GM21390 (cell line): ENCODE measurements around the gene SCTR.
A peak's percentile ranks its signal among the peaks of the same experiment; 100 is the strongest.

ENCODE experiments used
- ATAC-seq: cut with Tn5 transposase; IDR thresholded peaks from one replicate; pipeline ENCODE4 v1.9.1; 2021; ENCODE audit not compliant: unreplicated experiment

The SCTR gene

GRCh38 chr2:119488245-119489214, 35.8 kb downstream of the SCTR start:
- ATAC-seq = no peak

GRCh38 chr2:119487434-119488244, 36.6 kb downstream of the SCTR start:
- peak; percentile 74 for ATAC-seq

- no peak for ATAC-seq
These were observed 37.4 kb downstream of the SCTR start for GRCh38 chr2:119486886-119487285.

GRCh38 chr2:119486196-119486827, 38.0 kb downstream of the SCTR start:
- ATAC-seq = no peak

GRCh38 chr2:119485336-119486110, 38.8 kb downstream of the SCTR start:
- no peak for ATAC-seq

GRCh38 chr2:119484834-119485233, 39.4 kb downstream of the SCTR start:
- ATAC-seq = no peak

GRCh38 chr2:119483896-119484718, 40.2 kb downstream of the SCTR start:
- no peak for ATAC-seq

- ATAC-seq = no peak
These were observed 40.9 kb downstream of the SCTR start for GRCh38 chr2:119483395-119483753.

- no peak for ATAC-seq
These were observed 41.5 kb downstream of the SCTR start for GRCh38 chr2:119482481-119483394.

GRCh38 chr2:119481501-119482455, 42.5 kb downstream of the SCTR start:
- ATAC-seq = no peak

- ATAC-seq = no peak
These were observed 43.6 kb downstream of the SCTR start for GRCh38 chr2:119480718-119481142.

- ATAC-seq = no peak
These were observed 44.1 kb downstream of the SCTR start for GRCh38 chr2:119480184-119480583.

- no peak for ATAC-seq
These were observed 45.3 kb downstream of the SCTR start for GRCh38 chr2:119478978-119479295.

GRCh38 chr2:119478188-119478977, 45.9 kb downstream of the SCTR start:
- no peak for ATAC-seq

GRCh38 chr2:119477113-119477505, 47.2 kb downstream of the SCTR start:
- ATAC-seq = no peak

GRCh38 chr2:119476301-119477112, 47.8 kb downstream of the SCTR start:
- peak; percentile 79 for ATAC-seq
